HG03159 (cell line): ENCODE data around the gene KIF13A.
"Not testable (repeated sequence)": the region's sequence is repeated elsewhere in the genome, so short reads cannot be mapped to it uniquely, and the experiment has no call there.

ENCODE experiments used
- ATAC-seq: cut with Tn5 transposase; IDR thresholded peaks from one replicate; pipeline ENCODE4 v1.9.1; 2021; ENCODE audit warnings: mild to moderate bottlenecking, moderate library complexity; ENCODE audit not compliant: unreplicated experiment

The KIF13A gene

GRCh38 chr6:17987447-17987696, at the start of gene KIF13A:
Gene KIF13A, minus strand, starts transcription at chr6:17987635. Its CDS starts 172 bp downstream, at chr6:17987463.
- ATAC-seq = no peak

- no peak for ATAC-seq
Measured at GRCh38 chr6:18036781-18037180, 49.3 kb upstream of the KIF13A start.

DNA sequence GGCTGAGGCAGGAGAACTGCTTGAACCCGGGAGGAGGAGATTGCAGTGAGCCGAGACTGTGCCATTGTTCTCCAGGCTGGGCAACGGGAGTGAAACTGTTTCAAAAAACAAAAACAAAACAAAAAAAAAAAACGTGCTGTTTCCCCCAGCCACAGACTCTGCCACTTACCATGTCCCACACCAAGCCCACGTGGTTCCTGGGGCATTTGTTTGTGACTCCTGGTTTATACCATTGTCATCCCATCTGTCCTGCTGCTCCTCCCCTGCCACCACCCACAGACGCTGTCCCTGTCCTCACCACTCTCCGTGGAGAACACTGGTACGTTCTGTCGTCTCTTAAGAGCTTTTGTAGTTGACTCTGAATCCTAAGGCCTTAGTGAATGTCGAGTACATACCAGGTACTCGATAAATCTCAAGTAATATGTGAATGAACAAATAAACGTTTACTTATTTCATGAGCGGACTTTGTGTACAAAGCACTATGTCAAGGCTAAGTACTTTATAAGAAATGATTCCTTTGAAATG, 48.0 kb upstream of the KIF13A start:
- no peak for ATAC-seq

DNA sequence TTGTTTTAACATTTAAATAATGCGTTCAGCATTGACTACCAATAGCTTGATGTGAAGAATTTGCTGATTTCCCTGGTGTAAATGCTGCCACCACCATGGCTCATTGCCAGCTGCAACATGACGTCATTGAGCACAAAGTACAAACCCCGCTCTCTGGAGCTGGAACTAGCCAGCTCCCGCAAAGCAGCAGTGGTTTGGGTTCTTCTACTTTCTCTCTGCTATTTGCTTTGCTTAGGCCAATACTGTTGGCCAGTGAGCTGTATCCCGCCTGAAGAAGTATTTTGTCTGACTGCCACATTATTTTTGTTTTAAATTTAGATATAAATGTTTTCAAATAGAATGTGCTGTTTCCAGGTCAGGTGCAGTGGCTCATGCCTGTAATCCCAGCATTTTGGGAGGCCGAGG, 47.4 kb upstream of the KIF13A start:
- no peak for ATAC-seq

DNA sequence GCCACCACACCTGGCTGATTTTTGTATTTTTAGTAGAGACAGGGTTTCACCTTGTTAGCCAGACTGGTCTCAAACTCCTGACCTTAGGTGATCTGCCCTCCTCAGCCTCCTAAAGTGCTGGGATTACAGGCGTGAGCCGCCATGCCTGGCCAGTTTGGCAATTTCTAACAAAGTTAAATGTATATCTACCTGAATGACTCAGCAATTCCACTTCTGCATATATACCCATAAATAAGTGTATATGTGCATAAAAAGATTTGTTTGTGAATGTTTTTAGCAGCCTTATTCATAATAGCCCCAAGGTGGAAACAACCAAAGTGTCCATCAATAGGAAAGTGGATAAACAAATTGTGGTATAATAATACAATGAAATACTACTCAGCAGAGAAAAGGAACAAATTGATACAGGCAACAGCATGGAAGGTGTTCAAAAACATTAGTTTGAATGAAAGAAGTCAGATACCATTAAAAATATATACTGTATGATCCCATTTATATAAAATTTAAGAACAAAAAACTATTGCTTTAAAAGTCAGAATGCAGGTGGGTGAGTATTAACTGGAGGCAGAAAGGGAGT, 44.3 kb upstream of the KIF13A start:
- no peak for ATAC-seq

- ATAC-seq = no peak
Measured at GRCh38 chr6:18031189-18031588, 43.8 kb upstream of the KIF13A start.

- ATAC-seq = no peak
Measured at GRCh38 chr6:18028332-18028731, 40.9 kb upstream of the KIF13A start.

DNA sequence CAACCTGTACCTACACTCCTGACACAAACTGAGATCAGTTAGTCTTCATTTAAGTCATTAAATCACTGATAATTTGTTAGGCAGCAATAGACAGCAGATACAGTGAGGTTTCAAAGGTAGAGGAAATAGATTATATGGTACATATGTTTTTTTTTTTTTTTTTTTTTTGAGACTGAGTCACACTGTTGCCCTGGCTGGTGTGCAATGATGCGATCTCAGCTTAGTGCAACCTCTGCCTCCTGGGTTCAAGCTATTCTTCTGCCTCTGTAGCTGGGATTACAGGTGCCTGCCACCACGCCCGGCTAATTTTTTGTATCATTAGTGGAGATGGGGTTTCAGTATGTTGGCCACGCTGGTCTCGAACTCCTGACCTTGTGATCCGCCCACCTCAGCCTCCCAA, 38.2 kb upstream of the KIF13A start:
- ATAC-seq = no peak

DNA sequence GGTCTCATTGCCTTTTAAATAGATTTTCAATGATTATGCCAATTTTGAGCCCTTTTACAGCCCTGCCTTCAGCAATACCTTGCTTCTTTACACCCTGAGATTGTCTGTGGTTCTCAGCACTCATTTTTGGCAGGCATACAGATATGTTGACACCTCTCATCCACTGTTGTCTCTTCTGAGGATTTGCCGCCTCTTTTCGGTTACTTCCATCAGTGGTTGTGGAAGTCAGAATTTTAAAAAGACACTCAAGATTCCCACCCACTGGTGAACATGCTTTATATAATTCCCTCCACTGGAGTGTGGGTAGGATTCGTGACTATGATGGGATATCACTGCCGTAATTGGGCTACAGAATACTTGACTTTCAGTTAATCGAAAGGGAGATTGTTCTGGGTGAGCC, 37.4 kb upstream of the KIF13A start:
- no peak for ATAC-seq

DNA sequence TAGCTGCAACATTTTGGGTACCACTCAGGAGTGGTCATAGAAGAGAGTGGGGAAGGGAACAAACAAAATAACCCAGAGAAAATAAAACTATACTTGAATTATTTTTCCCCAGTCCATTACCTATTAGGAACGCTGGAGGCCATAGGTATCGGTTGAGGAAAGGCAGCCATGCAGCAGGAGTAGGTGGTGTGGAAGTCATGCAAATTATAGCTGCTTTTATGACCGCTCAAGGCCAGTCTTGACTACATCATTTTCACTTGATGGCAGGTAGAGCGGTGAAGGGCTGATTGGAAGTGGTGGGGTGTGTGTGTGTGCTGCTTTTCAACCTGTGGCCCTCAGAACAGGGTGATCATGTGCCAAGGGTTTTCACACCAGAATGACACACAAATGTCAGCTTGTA, 36.5 kb upstream of the KIF13A start:
- ATAC-seq = no peak

- ATAC-seq = no peak
Measured at GRCh38 chr6:18022398-18023231, 35.2 kb upstream of the KIF13A start.

GRCh38 chr6:18021166-18021850, 33.9 kb upstream of the KIF13A start:
- no peak for ATAC-seq

DNA sequence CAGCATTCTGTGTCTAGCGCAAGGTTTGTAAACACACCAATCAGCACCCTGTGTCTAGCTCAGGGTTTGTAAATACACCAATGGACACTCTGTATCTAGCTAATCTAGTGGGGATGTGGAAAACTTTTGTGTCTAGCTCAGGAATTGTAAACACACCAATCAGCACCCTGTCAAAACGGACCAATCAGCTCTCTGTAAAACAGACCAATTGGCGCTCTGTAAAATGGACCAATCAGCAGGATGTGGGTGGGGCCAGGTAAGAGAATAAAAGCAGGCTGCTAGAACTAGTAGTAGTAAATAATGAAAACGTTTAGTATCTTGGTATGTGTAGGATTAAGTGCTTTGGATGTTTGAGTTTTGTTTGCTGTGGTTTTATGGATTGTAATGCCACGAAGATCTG, 33.1 kb upstream of the KIF13A start:
- ATAC-seq = not testable (repeated sequence)

DNA sequence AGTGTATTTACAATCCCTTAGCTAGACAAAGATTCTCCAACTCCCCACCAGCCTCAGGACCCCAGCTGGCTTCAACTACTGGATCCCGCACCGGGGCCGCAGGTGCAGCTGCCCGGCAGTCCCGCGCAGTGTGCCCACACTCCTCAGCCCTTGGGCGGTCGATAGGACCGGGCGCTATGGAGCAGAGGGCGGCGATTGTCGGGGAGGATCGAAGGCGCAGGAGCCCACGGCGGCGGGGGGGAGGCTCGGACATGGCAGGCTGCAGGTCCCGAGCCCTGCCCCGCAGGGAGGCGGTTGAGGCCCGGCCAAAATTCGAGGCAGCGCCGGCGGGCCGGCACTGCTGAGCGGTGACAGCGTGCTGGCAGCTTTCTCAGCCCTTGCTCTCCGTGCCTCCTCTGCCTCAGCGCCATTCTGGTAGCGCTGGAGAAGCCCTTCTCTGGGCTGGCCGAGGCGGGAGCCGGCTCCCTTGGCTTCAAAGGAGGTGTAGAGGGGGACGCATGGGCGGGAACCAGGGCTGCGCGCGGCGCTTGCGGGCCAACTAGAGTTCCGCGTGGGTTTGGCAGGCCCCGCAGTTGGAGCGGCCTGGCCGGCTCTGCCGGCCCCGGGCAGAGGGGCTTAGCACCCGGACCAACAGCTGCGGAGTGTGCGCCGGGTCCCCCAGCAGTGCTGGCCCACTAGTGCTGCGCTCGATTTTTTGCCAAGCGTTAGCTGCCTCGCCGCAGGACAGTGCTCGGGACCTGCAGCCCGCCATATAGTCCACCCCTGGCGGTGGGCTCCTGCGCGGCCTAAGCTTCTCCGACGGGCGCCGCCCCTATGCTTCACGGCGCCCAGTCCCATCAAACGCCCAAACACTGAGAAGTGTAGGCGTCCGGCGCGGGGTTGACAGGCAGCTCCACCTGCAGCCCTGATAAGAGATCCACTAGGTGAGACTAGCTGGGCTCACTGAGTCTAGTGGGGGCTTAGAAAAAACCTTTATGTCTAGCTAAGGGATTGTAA, 32.4 kb upstream of the KIF13A start:
- no peak for ATAC-seq

DNA sequence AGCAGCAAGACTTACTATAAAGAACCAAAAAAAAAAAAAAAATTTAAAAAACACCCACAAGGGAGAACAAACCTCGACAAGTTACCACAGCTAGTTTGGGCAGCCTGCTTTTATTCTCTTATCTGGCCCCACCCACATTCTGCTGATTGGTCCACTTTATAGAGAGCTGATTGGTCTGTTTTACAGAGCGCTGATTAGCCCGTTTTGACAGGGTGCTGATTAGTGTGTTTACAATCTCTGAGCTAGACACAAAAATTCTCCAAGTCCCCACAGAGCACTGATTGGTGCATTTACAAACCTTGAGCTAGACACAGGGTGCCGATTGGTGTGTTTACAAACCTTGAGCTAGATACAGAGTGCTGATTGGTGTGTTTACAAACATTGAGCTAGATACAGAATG, 31.7 kb upstream of the KIF13A start:
- not testable (repeated sequence) for ATAC-seq

GRCh38 chr6:18016698-18017097, 29.3 kb upstream of the KIF13A start:
- ATAC-seq = no peak

DNA sequence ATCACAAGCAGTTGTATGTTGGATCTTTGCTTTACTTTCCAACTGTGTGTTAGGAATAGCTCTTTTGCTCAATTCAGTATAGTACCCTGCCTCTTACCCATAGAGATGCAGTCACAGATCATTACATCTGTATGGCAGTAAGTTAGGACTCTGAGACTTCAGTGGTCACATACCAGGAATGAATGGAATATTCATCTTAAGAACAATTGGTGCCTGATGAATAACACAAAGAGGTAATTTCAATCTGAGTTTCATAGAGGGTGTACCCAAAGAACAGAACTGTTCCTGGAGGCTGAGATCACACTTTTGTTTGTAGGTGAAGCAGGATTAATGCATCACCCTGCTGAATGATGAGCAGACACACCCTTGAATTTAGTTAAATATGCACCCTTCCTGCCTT, 28.7 kb upstream of the KIF13A start:
- no peak for ATAC-seq

- ATAC-seq = no peak
Measured at GRCh38 chr6:18011287-18011686, 23.9 kb upstream of the KIF13A start.

DNA sequence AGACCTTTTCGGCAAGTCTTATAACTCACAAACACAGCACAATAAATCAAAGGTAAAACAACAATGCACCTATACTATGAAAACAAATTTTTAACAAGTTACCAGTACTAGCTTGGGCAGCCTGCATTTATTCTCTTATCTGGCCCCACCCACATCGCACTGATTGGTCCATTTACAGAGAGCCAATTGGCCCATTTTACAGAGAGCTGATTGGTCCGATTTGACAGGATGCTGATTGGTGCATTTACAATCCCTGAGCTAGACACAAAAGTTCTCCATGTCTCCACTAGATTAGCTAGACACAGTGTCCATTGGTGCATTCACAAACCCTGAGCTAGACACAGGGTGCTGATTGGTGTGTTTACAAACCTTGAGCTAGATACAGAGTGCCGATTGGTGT, 23.1 kb upstream of the KIF13A start:
- not testable (repeated sequence) for ATAC-seq

DNA sequence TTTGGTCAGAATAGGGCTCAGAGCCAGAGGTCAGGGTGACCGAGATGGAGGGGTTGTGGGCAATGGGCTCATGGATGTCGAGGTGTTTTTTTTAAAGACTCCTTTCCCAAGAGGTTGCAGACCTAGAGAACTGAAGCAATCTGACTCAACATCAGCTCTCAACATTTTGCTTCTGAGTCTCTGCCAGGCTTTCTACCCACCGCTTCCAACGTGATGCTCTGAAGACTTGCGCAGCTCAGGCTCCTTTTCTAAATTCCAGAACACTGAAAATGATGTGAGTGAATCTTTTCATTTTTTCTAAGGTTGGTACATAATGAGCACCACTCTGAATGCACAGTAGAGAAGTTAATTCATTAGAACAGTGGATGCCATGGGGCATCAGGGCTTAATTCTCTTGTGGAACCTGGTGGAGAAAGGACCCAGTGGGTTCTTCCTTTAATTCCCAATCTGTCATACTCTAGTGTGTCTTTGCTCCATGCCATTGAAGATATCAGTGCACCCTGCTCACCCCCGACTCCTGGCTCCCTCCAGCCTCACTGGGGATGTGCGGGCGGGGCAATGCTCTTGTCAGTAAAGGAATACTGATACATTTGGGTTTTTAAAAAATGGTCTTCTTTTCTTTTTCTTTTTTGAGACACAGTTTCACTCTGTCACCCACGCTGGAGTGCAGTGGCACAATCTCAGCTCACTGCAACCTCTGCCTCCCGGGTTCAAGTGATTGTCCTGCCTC, 17.0 kb upstream of the KIF13A start:
- ATAC-seq = no peak
